Stomach (tissue), 4 donors: Measurements from ENCODE around the gene HNRNPC.
"Not testable (repeated sequence)": the region's sequence is repeated elsewhere in the genome, so short reads cannot be mapped to it uniquely, and the experiment has no call there.

ENCODE experiments used
- CTCF ChIP-seq, 7 experiments: fragments of 450-650 bp in 4 of 7; fragments of 200-600 bp in 3 of 7; sonication (generic) in 3 of 7; IDR thresholded peaks; one replicate each; pipeline ENCODE4 v1.5.1; 2016 to 2019; ENCODE audit warnings: antibody characterized with exemption in 7 of 7, control low read depth in 2 of 7, mild to moderate bottlenecking in 1 of 7
- POLR2AphosphoS5 ChIP-seq, 3 donors: sonication (generic); formaldehyde crosslinking; IDR thresholded peaks; one replicate each; pipeline ENCODE4 v1.6.1; 2016; ENCODE audit warnings: antibody characterized with exemption in 3 of 3

- not testable (repeated sequence) for TF ChIP-seq CTCF, POLR2AphosphoS5 (IDR thresholded peaks at IDR 0.05)
These were observed 24.8 kb upstream of the HNRNPC start for GRCh38 chr14:21294026-21294425.
